ENCODE measurements around the gene GIT1.

- TF ChIP-seq CTCF (conservative IDR thresholded peaks at IDR 0.05 in 1 of 2, IDR thresholded peaks at IDR 0.05 in 1 of 2; ENCODE audit: low read depth in 1 of 2, low read length in 2 of 2) = no peak
- TF ChIP-seq EZH2 (IDR thresholded peaks at IDR 0.05; ENCODE audit: low read length, missing control alignments) = no peak
Measured at GRCh38 chr17:29630630-29631193, 41.3 kb upstream of the GIT1 start.

All from fibroblast of lung (primary cell).